Activated T-cell treated with anti-CD3 and anti-CD28 coated beads, Interleukin-2, amount 50 U/mL, for 4 hours (primary cell): Measurements from ENCODE around the gene ENTPD1. TPM values are rescaled to one million over a fixed set of nuclear protein-coding genes. Genes with fewer than 3 reads are reported as not detected.
A peak's percentile ranks its signal among the peaks of the same experiment; 100 is the strongest.

Experiments used
- ATAC-seq, 2 donors: fragments of 200-7000 bp; cut with Tn5 transposase; one replicate each; pipeline ENCODE4 v1.10.0; 2021
- DNase-seq: peaks from one replicate; pipeline ENCODE4 v3.0.0-alpha.2; 2020
- H3K27me3 Mint-ChIP-seq: one replicate; pipeline ENCODE4 v1.8.0; 2021; ENCODE audit warnings: low read depth, mixed read lengths
- H3K36me3 Mint-ChIP-seq: one replicate; pipeline ENCODE4 v1.8.0; 2022; ENCODE audit warnings: mixed read lengths; ENCODE audit not compliant: insufficient read depth
- H3K4me1 Mint-ChIP-seq: one replicate; pipeline ENCODE4 v1.8.0; 2021; ENCODE audit warnings: low read depth, mixed read lengths
- H3K4me3 Mint-ChIP-seq: one replicate; pipeline ENCODE4 v1.8.0; 2021; ENCODE audit warnings: mild to moderate bottlenecking, moderate library complexity, mixed read lengths
- H3K9me3 Mint-ChIP-seq: one replicate; pipeline ENCODE4 v1.8.0; 2021; ENCODE audit warnings: mixed read lengths
- total RNA-seq, 3 donors: library from RNA; stranded (reverse); gene quantifications; one replicate each; pipeline ENCODE4 v1.2.1, GENCODE V29; 2021

The ENTPD1 gene
- total RNA-seq, 3 donors from 2014 or later = 0.23 to 0.66 (median 0.57) TPM

GRCh38 chr10:95782318-95782717 is 26.4 kb downstream of the ENTPD1 start:
- DNase-seq (no peak), ATAC-seq (no peak)
- Mint-ChIP-seq H3K4me1 (peaks cover 4% of the 10 kb centered on the region), H3K36me3 (no peaks in the 10 kb centered on the region), H3K4me3 (no peak overlapping the region), H3K27me3 (peaks cover 7% of the 10 kb centered on the region), H3K9me3 (no peaks in the 10 kb centered on the region)

- Mint-ChIP-seq H3K36me3 (no peaks in the 10 kb centered on the region), H3K27me3 (peaks cover 10% of the 10 kb centered on the region), H3K4me3 (no peak overlapping the region), H3K9me3 (no peaks in the 10 kb centered on the region), H3K4me1 (peaks cover 4% of the 10 kb centered on the region)
- no peak for DNase-seq
- ATAC-seq = no peak
Measured at GRCh38 chr10:95783741-95784140, 27.8 kb downstream of the ENTPD1 start.

- no peaks in the 10 kb centered on the region for H3K9me3 Mint-ChIP-seq
- H3K4me1 Mint-ChIP-seq = peaks cover 4% of the 10 kb centered on the region
- no peak for DNase-seq
- no peaks in the 10 kb centered on the region for H3K36me3 Mint-ChIP-seq
- peaks cover 10% of the 10 kb centered on the region for H3K27me3 Mint-ChIP-seq
- H3K4me3 Mint-ChIP-seq = no peak overlapping the region
- ATAC-seq = no peak
Measured at GRCh38 chr10:95784279-95784913, 28.4 kb downstream of the ENTPD1 start.

DNA sequence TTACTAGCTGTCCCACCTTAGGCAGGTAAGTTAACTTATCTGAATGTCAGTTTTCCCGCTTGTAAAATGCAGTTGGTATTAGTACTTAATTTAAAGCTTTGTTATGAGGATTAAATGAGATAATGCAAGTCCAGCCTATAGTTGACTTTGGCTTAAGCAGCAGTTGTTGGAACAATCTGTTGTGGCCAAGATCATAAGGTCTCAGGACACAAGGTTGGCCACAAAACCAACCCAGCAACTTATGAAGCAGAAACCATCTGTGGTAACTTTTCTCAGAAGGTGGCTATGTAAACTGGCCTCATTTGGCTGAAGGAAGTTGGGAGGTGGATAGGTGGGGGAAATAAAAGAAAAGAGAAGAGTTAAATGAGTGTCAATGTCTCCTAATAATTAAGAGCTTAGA is 29.4 kb downstream of the ENTPD1 start:
- ATAC-seq = no peak
- peaks cover 6% of the 10 kb centered on the region for H3K4me1 Mint-ChIP-seq
- DNase-seq = no peak
- peaks cover 10% of the 10 kb centered on the region for H3K27me3 Mint-ChIP-seq
- no peak overlapping the region for H3K4me3 Mint-ChIP-seq
- no peaks in the 10 kb centered on the region for H3K9me3 Mint-ChIP-seq
- H3K36me3 Mint-ChIP-seq = no peaks in the 10 kb centered on the region

GRCh38 chr10:95785942-95786669 is 30.1 kb downstream of the ENTPD1 start:
- DNase-seq (no peak), ATAC-seq (no peak)
- Mint-ChIP-seq H3K4me3 (no peak overlapping the region), H3K27me3 (peaks cover 9% of the 10 kb centered on the region), H3K36me3 (no peaks in the 10 kb centered on the region), H3K9me3 (no peaks in the 10 kb centered on the region), H3K4me1 (peaks cover 7% of the 10 kb centered on the region)

DNA sequence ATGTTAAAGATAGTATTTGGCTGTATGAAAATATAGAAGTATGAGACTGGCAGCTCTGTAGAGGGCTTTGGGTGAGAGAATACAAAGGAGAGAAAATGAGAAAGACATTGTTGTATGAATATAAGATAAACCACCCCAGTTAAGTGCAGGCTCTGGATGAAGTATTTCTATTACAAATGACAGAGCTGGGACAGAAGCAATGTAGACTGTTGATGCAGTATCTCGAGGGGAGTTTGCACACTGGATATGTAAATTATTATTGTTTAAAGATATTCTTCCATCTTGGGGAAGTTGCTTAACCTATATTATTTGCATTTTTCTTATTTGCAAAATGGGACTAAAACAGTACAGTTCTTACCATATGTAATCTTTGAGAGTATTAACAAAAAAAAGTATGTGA is 31.5 kb downstream of the ENTPD1 start:
- Mint-ChIP-seq H3K27me3 (peaks cover 9% of the 10 kb centered on the region), H3K36me3 (no peaks in the 10 kb centered on the region), H3K4me3 (no peak overlapping the region), H3K4me1 (peaks cover 12% of the 10 kb centered on the region), H3K9me3 (no peaks in the 10 kb centered on the region)
- no peak for ATAC-seq
- DNase-seq = no peak

- peaks cover 3% of the 10 kb centered on the region for H3K27me3 Mint-ChIP-seq
- DNase-seq (no peak), ATAC-seq (no peak)
- no peak overlapping the region for H3K4me3 Mint-ChIP-seq
- peaks cover 14% of the 10 kb centered on the region for H3K4me1 Mint-ChIP-seq
- no peaks in the 10 kb centered on the region for H3K9me3 Mint-ChIP-seq
- H3K36me3 Mint-ChIP-seq = no peaks in the 10 kb centered on the region
Measured at GRCh38 chr10:95788830-95789229, 32.9 kb downstream of the ENTPD1 start.

DNA sequence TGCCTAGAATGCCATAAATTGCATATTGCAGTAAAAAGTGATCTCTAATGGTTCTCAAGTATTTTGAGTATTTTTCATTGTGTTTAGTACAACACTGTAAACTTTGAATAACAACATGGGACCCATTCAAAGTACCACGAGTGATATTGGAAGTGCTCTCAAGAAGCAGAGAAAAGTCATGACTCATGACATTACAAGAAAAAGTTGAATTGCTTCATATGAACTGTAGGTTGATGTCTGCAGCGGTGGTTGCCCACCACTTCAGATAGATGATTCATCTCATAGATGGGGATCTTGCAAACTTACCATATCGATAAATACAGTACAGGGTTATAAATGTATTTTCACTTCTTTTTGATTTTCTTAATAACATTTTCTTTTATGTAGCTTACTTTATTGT is 33.9 kb downstream of the ENTPD1 start:
- peak in 1 of 2 donors; percentile 48 for ATAC-seq
- Mint-ChIP-seq H3K36me3 (no peaks in the 10 kb centered on the region), H3K9me3 (no peaks in the 10 kb centered on the region), H3K4me3 (no peak overlapping the region), H3K27me3 (peaks cover 3% of the 10 kb centered on the region), H3K4me1 (peaks cover 12% of the 10 kb centered on the region)
- no peak for DNase-seq

DNA sequence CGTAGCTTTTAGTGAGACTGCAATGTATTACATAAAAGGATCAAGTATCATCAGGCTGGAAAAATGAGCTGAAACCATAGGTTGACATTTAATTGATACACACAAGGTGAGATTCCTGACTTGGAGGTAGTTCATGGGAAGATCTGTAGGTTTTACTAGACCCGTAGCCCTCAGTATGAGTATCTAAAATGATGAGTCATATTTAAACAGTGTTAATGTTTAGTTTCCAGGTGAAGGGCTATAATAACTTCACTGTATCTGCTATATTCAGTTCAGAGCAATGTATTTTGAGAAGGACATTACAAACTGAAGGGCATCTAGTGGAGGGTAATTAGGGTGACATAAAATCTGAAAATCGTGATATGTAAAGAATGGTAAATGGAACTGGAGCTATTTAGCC is 35.0 kb downstream of the ENTPD1 start:
- Mint-ChIP-seq H3K4me3 (no peak overlapping the region), H3K4me1 (peaks cover 12% of the 10 kb centered on the region), H3K36me3 (no peaks in the 10 kb centered on the region), H3K9me3 (no peaks in the 10 kb centered on the region), H3K27me3 (peaks cover 3% of the 10 kb centered on the region)
- no peak for DNase-seq
- no peak for ATAC-seq

DNA sequence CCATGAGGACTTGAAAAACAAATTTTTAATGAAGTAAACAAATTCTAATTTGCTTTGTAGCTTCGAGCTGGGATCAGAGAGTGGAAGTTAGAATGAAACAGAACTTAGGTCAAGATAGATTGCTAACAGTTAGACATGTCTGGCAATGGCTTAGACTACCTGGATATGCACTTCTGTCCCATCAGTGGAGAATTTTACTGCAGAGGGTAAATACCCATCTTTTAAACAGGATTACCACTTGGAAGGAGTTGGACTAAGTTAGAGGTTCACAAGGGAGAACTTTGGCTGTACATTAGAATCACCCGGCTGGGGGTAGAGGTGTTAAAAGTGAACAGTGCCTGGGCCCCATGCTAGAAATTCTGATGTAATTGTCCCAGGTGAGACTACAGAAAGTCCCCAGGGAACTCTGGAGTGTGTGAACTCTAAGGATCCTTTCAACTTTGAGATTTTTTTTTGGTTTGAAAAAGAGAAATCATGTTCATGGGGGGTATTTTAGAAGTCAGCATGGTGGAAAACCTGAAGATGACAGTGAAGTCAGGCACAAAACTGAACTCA is 35.5 kb downstream of the ENTPD1 start:
- no peak for DNase-seq

DNA sequence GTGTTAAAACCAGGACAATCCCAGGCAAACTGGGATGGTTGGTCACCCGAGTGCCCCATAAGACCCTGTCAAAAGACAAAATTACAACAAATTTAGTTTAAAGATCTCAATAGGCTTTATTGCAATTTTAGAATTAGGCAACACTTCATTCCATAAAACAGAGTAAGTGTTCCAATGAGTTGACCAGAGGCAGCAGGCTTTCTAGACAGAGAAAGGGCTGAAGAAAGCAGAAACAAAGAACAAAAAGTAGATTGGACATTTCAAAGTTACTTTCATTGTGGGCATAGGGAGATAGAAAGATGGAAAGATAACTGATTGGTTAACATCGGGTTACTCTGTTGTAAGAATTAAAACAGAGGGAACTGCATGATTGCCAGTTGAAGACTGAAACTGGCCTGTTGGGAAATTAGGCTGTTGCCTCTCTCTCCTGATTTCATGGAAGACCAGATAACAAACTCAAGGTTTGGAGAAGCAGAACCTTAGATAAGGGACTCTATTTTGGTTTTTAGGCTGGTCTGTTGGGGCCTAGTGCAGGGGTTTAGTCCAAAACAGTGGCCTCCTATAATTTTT is 36.3 kb downstream of the ENTPD1 start:
- no peak for DNase-seq
- peaks cover 3% of the 10 kb centered on the region for H3K27me3 Mint-ChIP-seq
- no peak overlapping the region for H3K4me3 Mint-ChIP-seq
- ATAC-seq = no peak
- H3K36me3 Mint-ChIP-seq = no peaks in the 10 kb centered on the region
- no peaks in the 10 kb centered on the region for H3K9me3 Mint-ChIP-seq
- H3K4me1 Mint-ChIP-seq = peaks cover 12% of the 10 kb centered on the region

More for the DNA sequence above, 35.5 kb downstream of the ENTPD1 start:
- H3K4me3 Mint-ChIP-seq = no peak overlapping the region
- no peaks in the 10 kb centered on the region for H3K9me3 Mint-ChIP-seq
- H3K36me3 Mint-ChIP-seq = no peaks in the 10 kb centered on the region
- ATAC-seq = no peak
- H3K4me1 Mint-ChIP-seq = peaks cover 12% of the 10 kb centered on the region
- peaks cover 3% of the 10 kb centered on the region for H3K27me3 Mint-ChIP-seq

DNA sequence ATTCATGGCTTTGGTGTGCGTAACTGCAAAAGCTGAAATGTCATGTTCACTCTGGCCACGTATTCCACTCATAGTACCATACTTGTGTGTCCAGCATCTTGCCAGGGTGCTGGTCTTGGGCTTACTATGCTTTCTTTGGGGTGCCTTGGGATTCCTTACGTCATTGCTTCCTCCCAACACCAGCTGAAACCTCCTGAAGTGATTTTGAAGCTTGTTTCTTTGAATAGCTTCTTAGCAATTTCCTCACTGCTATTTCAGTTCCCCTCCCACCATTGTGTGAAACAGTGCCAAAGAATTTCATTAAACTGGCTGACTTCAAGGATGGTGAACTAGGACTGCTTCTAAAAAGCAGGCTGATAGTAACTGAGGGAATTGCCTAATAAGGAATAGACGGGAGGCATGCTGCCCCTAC is 36.9 kb downstream of the ENTPD1 start:
- H3K9me3 Mint-ChIP-seq = no peaks in the 10 kb centered on the region
- no peaks in the 10 kb centered on the region for H3K36me3 Mint-ChIP-seq
- H3K27me3 Mint-ChIP-seq = peaks cover 1% of the 10 kb centered on the region
- ATAC-seq (no peak), DNase-seq (no peak)
- H3K4me3 Mint-ChIP-seq = no peak overlapping the region
- peaks cover 12% of the 10 kb centered on the region for H3K4me1 Mint-ChIP-seq

- Mint-ChIP-seq H3K4me1 (peaks cover 12% of the 10 kb centered on the region), H3K4me3 (no peak overlapping the region), H3K9me3 (no peaks in the 10 kb centered on the region), H3K27me3 (no peaks in the 10 kb centered on the region), H3K36me3 (no peaks in the 10 kb centered on the region)
- ATAC-seq (no peak), DNase-seq (no peak)
Measured at GRCh38 chr10:95793401-95794045, 37.6 kb downstream of the ENTPD1 start.

DNA sequence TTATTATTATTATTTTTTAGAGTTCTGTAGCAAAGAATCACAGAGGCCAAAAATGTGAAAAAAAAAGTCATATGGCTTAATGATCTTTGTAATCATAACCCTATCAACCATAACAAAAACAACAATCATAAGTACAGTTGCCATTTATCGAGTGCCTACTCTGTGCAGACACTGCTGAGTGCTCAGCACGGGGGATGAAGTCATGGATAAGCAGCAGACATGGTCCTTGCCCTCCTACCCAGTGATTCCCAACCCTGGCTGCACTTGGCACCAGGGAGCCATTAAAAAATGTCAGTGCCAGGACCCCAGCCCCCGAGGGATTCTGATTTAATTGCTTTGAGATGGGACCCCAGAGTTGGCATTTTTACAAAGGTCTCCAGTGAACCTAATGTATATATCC is 38.2 kb downstream of the ENTPD1 start:
- H3K9me3 Mint-ChIP-seq = no peaks in the 10 kb centered on the region
- H3K27me3 Mint-ChIP-seq = no peaks in the 10 kb centered on the region
- H3K4me1 Mint-ChIP-seq = peaks cover 12% of the 10 kb centered on the region
- no peak overlapping the region for H3K4me3 Mint-ChIP-seq
- no peaks in the 10 kb centered on the region for H3K36me3 Mint-ChIP-seq
- ATAC-seq = no peak
- no peak for DNase-seq
